Heart left ventricle (tissue), 16 donors: ENCODE data around the gene LIPC. TPM values are rescaled to one million over a fixed set of nuclear protein-coding genes. Genes with fewer than 3 reads are reported as not detected.

Experiments used
- ATAC-seq, 4 donors: fragments of 200-7000 bp; cut with Tn5 transposase; one replicate each; pipeline ENCODE4 v1.9.1; 2020 to 2022; ENCODE audit warnings: moderate library complexity in 4 of 4, mild to moderate bottlenecking in 3 of 4, moderate number of reproducible peaks in 1 of 4
- DNase-seq, 5 donors: peaks; one replicate each; pipeline ENCODE4 v3.0.0-alpha.2; 2020
- H3K27ac ChIP-seq, 12 donors: fragments of 200-600 bp; sonication (generic) in 4 of 12; one replicate each; pipeline versions ENCODE4 v1.5.0 to v1.8.0; 2016 to 2022; ENCODE audit warnings: mild to moderate bottlenecking in 2 of 12
- H3K27me3 ChIP-seq, 9 donors: fragments of 200-600 bp; sonication (generic) in 2 of 9; one replicate each; pipeline versions ENCODE4 v1.5.1 to v1.8.0; 2016 to 2022; ENCODE audit warnings: mild to moderate bottlenecking in 3 of 9
- H3K36me3 ChIP-seq, 9 donors: fragments of 200-600 bp; sonication (generic) in 2 of 9; one replicate each; pipeline versions ENCODE4 v1.5.0 to v1.8.0; 2018 to 2022; ENCODE audit warnings: mild to moderate bottlenecking in 2 of 9
- H3K4me1 ChIP-seq, 12 donors: fragments of 200-600 bp; sonication (generic) in 4 of 12; one replicate each; pipeline versions ENCODE4 v1.5.0 to v1.8.0; 2016 to 2022; ENCODE audit warnings: mild to moderate bottlenecking in 3 of 12
- H3K4me3 ChIP-seq, 12 donors: fragments of 200-600 bp; sonication (generic) in 4 of 12; one replicate each; pipeline versions ENCODE4 v1.5.0 to v1.8.0; 2017 to 2022; ENCODE audit warnings: mild to moderate bottlenecking in 9 of 12, moderate library complexity in 4 of 12
- H3K9me3 ChIP-seq, 12 donors: fragments of 200-600 bp; sonication (generic) in 4 of 12; one replicate each; pipeline versions ENCODE4 v1.5.0 to v1.8.0; 2016 to 2022; ENCODE audit warnings: mild to moderate bottlenecking in 1 of 12
- CTCF ChIP-seq, 12 donors: fragments of 200-600 bp; sonication (generic) in 4 of 12; IDR thresholded peaks; one replicate each; pipeline versions ENCODE4 v1.5.0 to v1.8.0; 2018 to 2022; ENCODE audit warnings: antibody characterized with exemption in 12 of 12, mild to moderate bottlenecking in 5 of 12
- POLR2A ChIP-seq, 2 donors: fragments of 450-650 bp; IDR thresholded peaks; one replicate each; pipeline ENCODE4 v1.6.1; 2017; ENCODE audit warnings: antibody characterized with exemption in 2 of 2, mild to moderate bottlenecking in 2 of 2, moderate library complexity in 2 of 2
- WGBS, 4 donors: extraction: QIAGEN DNeasy Blood & Tissue Kit in 2 of 4; methylation state at CpG; one replicate each; pipeline versions ENCODE4 v1.1.5 to v1.1.7; 2013 to 2018; 5-methylcytosine and 5-hydroxymethylcytosine counted together
- intact Hi-C, 10 donors: fragments of 100-400 bp; cut with DNase I; formaldehyde crosslinking; loops; one replicate each; pipeline versions ENCODE4 v1.11.1 to v1.14.2; 2022
- polyA plus RNA-seq, 2 donors: library from polyadenylated mRNA; stranded (reverse); fragments of 200-250 nt; gene quantifications; one replicate each; pipeline ENCODE4 v1.2.3, GENCODE V29; 2013
- total RNA-seq, 9 donors: library from RNA; depleted of rRNA in 2 of 9; stranded (reverse); fragments of >200 nt in 2 of 9; fragmentation: NEBNext Ultra II Directional in 3 of 9; extraction: Animal tissue kit (Norgen Biotek cat#: 25700) in 3 of 9; gene quantifications; one replicate each; pipeline versions ENCODE4 v1.1.0 to v1.2.4, GENCODE V29; 2016 to 2023
- donor health status: ischemic (EF 13 %, LVEDD 7.1; RV severe dilation, severe dysfunction).
- donor health status: healthy with polysubstance abuse.
- donor health status: DM: no; HTN: yes; CAD: no.
- donor health status: DM: no; HTN: no; CAD: no.
- donor health status: ischemic (EF 25% LVEDD 6.9; RV normal size, moderate dysfunction).
- donor health status: ischemic (EF 25% LVEDD 5.7; RV mildly dilated, moderate dysfunction).
- donor health status: healthy.
- donor health status: DM: yes; HTN: yes; CAD: no.
- donor health status: ischemic (EF 35%, LVEDD 5.7; RV mildly dilated, moderate dysfunction).
- donor health status: nonischemic (EF 11% LVEDD 7.7; RV severe dilation, severe dysfunction).
- donor health status: DM: yes; HTN: yes; CAD: no.
- donor health status: PGD.
- donor health status: ischemic (EF 29% LVEDD 5.4; RV normal size, mild dysfunction).
- donor health status: nonischemic (EF 23%, LVEDD 6.1; RV moderate dilation, normal function).

Gene LIPC
- total and polyA plus RNA-seq, 11 donors, result 0.10 to 1.4 (median 0.55) TPM; not detected in 1

- TF ChIP-seq CTCF (IDR thresholded peaks at IDR 0.05) (no peak), POLR2A (IDR thresholded peaks at IDR 0.05) (no peak)
- Histone ChIP-seq H3K4me3 (no peak overlapping the region), H3K4me1 (peaks cover 0 to 16% (median 0%) of the 10 kb centered on the region in 12 donors), H3K27ac (no peak overlapping the region), H3K27me3 (no peaks in the 10 kb centered on the region), H3K36me3 (no peaks in the 10 kb centered on the region), H3K9me3 (peaks cover 0 to 9% (median 0%) of the 10 kb centered on the region in 12 donors)
- ATAC-seq (no peak), DNase-seq (no peak)
- WGBS, 4 donors, result 68 to 73% (median 70%) methylated on average over 4 of the region's 4 CpGs
- intact Hi-C loops, result loop anchor here in 1 of 10 donors (10.0 kb wide), 1 partner anchor 81 kb away; no protein-coding TSS in a partner anchor
Observed at GRCh38 chr15:58565619-58566018, 133.8 kb downstream of the LIPC start.

- Histone ChIP-seq H3K9me3 (peaks cover 0 to 9% (median 0%) of the 10 kb centered on the region in 12 donors), H3K27me3 (no peaks in the 10 kb centered on the region), H3K27ac (no peak overlapping the region), H3K4me1 (peaks cover 0 to 16% (median 0%) of the 10 kb centered on the region in 12 donors), H3K36me3 (no peaks in the 10 kb centered on the region), H3K4me3 (no peak overlapping the region)
- intact Hi-C loops, result loop anchor here in 1 of 10 donors (10.0 kb wide), 1 partner anchor 81 kb away; no protein-coding TSS in a partner anchor
- ATAC-seq (no peak), DNase-seq (no peak)
- TF ChIP-seq POLR2A (IDR thresholded peaks at IDR 0.05) (no peak), CTCF (IDR thresholded peaks at IDR 0.05) (no peak)
- 75 to 93% (median 89%) methylated on average over 6 of the region's 6 CpGs for WGBS, 4 donors
Observed at GRCh38 chr15:58566029-58566428, 134.2 kb downstream of the LIPC start.

GRCh38 chr15:58568157-58568571 lies 136.4 kb downstream of the LIPC start:
- ATAC-seq, result peak in 2 of 4 donors; percentile 46 to 48
- 29 to 33% (median 31%) methylated on average over 2 of the region's 2 CpGs for WGBS, 4 donors
- intact Hi-C loops, result loop anchor here in 1 of 10 donors (10.0 kb wide), 1 partner anchor 83 kb away; no protein-coding TSS in a partner anchor

More at GRCh38 chr15:58568157-58568571, 136.4 kb downstream of the LIPC start:
- no peaks in the 10 kb centered on the region for H3K36me3 ChIP-seq
- H3K4me3 ChIP-seq, result no peak overlapping the region
- H3K27ac ChIP-seq, result peak overlapping the region in 3 of 12 donors; percentile 13 to 62 (median 38)
- TF ChIP-seq POLR2A (IDR thresholded peaks at IDR 0.05), result no peak
- TF ChIP-seq CTCF (IDR thresholded peaks at IDR 0.05), result no peak
- peaks cover 0 to 16% (median 0%) of the 10 kb centered on the region in 12 donors for H3K4me1 ChIP-seq
- H3K9me3 ChIP-seq, result peaks cover 0 to 9% (median 0%) of the 10 kb centered on the region in 12 donors
- H3K27me3 ChIP-seq, result no peaks in the 10 kb centered on the region
- peak in 3 of 5 donors; percentile 38 to 60 (median 56) for DNase-seq
